B cell (primary cell): ENCODE data around the gene B9D2. TPM values are rescaled to one million over a fixed set of nuclear protein-coding genes. Genes with fewer than 3 reads are reported as not detected.

Source experiments
- ATAC-seq: fragments of 200-7000 bp; cut with Tn5 transposase; one replicate; pipeline ENCODE4 v1.10.0; 2021; ENCODE audit warnings: low read depth, mild to moderate bottlenecking, moderate number of reproducible peaks, moderate library complexity
- CTCF ChIA-PET: fragments of 350-600 bp; sonication (Branson Sonifier 250); formaldehyde crosslinking; loops from one replicate; lab custom pipeline; 2021; ENCODE audit warnings: antibody characterized with exemption, inconsistent platforms; lab: Charles Lee
- POLR2A ChIA-PET: fragments of 350-600 bp; sonication (Branson Sonifier 250); formaldehyde crosslinking; loops from one replicate; lab custom pipeline; 2021; ENCODE audit warnings: antibody characterized with exemption; lab: Charles Lee
- DNase-seq: peaks from one replicate; pipeline ENCODE4 v3.0.0; 2013
- H2AFZ ChIP-seq: 2 replicates; pipeline ENCODE4 v1.6.1; 2012; ENCODE audit warnings: mild to moderate bottlenecking, low read depth, low read length; ENCODE audit not compliant: insufficient read depth, poor library complexity, severe bottlenecking
- H3K27ac ChIP-seq, 2 donors: 1 replicate in 1 of 2; 2 replicates in 1 of 2; pipeline ENCODE4 v1.5.1; 2012 to 2013; ENCODE audit warnings: low read length in 2 of 2, mild to moderate bottlenecking in 2 of 2, moderate library complexity in 1 of 2
- H3K27me3 ChIP-seq, 4 experiments: fragments of 200-600 bp in 1 of 4; sonication (generic) in 1 of 4; replicated peaks in 1 of 4; 1 replicate in 2 of 4; 2 replicates in 2 of 4; pipeline versions ENCODE4 v1.6.1 to v1.7.0; 2013 to 2016; ENCODE audit warnings: low read length in 3 of 4, mild to moderate bottlenecking in 2 of 4, mixed read lengths in 1 of 4, moderate library complexity in 1 of 4; ENCODE audit not compliant: insufficient read depth in 4 of 4, control insufficient read depth in 3 of 4; ENCODE audit errors: control extremely low read depth in 1 of 4
- H3K36me3 ChIP-seq, 2 experiments: replicated peaks in 1 of 2; 1 replicate in 1 of 2; 2 replicates in 1 of 2; pipeline versions ENCODE4 v1.6.1 to v1.7.1; 2013; ENCODE audit warnings: low read length in 1 of 2; ENCODE audit not compliant: insufficient read depth in 2 of 2, control insufficient read depth in 1 of 2; ENCODE audit errors: control extremely low read depth in 1 of 2, extremely low read depth in 1 of 2
- H3K4me1 ChIP-seq, 2 donors: fragments of 200-600 bp in 1 of 2; sonication (generic) in 1 of 2; 1 replicate in 1 of 2; 2 replicates in 1 of 2; pipeline versions ENCODE4 v1.5.1 to v1.6.1; 2013 to 2017; ENCODE audit warnings: low read length in 2 of 2; ENCODE audit not compliant: control insufficient read depth in 2 of 2, insufficient read depth in 2 of 2
- H3K4me2 ChIP-seq: replicated peaks from 2 replicates; pipeline ENCODE3; 2012; ENCODE audit warnings: mild to moderate bottlenecking, low read depth, low read length; ENCODE audit not compliant: poor library complexity, severe bottlenecking
- H3K4me3 ChIP-seq, 5 experiments: fragments of 200-600 bp in 1 of 5; sonication (generic) in 1 of 5; 1 replicate in 3 of 5; 2 replicates in 2 of 5; pipeline versions ENCODE4 v1.5.1 to v1.7.0; 2011 to 2016; ENCODE audit warnings: low read length in 4 of 5, mild to moderate bottlenecking in 4 of 5, low read depth in 2 of 5, control low read depth in 1 of 5, moderate library complexity in 1 of 5; ENCODE audit not compliant: insufficient read depth in 1 of 5; ENCODE audit errors: control extremely low read depth in 1 of 5, extremely low read depth in 1 of 5
- H3K79me2 ChIP-seq: fragments of 200-600 bp; sonication (generic); one replicate; pipeline ENCODE4 v1.6.0; 2016; ENCODE audit warnings: low read length; ENCODE audit not compliant: control insufficient read depth, insufficient read depth
- H3K9ac ChIP-seq: fragments of 200-600 bp; sonication (generic); 2 replicates; pipeline ENCODE4 v1.6.1; 2017; ENCODE audit warnings: mild to moderate bottlenecking, low read length, moderate library complexity
- H3K9me3 ChIP-seq, 3 donors: one replicate each; pipeline versions ENCODE4 v1.6.1 to v1.7.1; 2013; ENCODE audit warnings: low read length in 2 of 3; ENCODE audit not compliant: control insufficient read depth in 2 of 3, insufficient read depth in 1 of 3; ENCODE audit errors: control extremely low read depth in 1 of 3
- H4K20me1 ChIP-seq: 2 replicates; pipeline ENCODE4 v1.6.0; 2012; ENCODE audit warnings: mild to moderate bottlenecking, low read length; ENCODE audit not compliant: insufficient read depth, control insufficient read depth, poor library complexity, severe bottlenecking
- H3K27ac Mint-ChIP-seq: one replicate; pipeline ENCODE4 v1.8.0; 2021; ENCODE audit warnings: mixed read lengths
- H3K27me3 Mint-ChIP-seq: one replicate; pipeline ENCODE4 v1.8.0; 2021; ENCODE audit warnings: mixed read lengths
- H3K4me1 Mint-ChIP-seq: one replicate; pipeline ENCODE4 v1.8.0; 2021; ENCODE audit warnings: mixed read lengths
- H3K4me3 Mint-ChIP-seq: one replicate; pipeline ENCODE4 v1.8.0; 2021; ENCODE audit warnings: mixed read lengths
- H3K9me3 Mint-ChIP-seq: one replicate; pipeline ENCODE4 v1.8.0; 2022; ENCODE audit warnings: mixed read lengths; ENCODE audit not compliant: insufficient read depth
- EZH2 ChIP-seq: IDR thresholded peaks from 2 replicates; pipeline ENCODE4 v1.6.1; 2012; ENCODE audit warnings: borderline replicate concordance, low read depth, mild to moderate bottlenecking, moderate library complexity, low read length; ENCODE audit not compliant: insufficient read depth, poor library complexity, severe bottlenecking
- WGBS: methylation state at CpG from one replicate; pipeline ENCODE4 v1.1.5; 2013; ENCODE audit warnings: missing lambda C conversion rate; ENCODE audit not compliant: insufficient coverage; 5-methylcytosine and 5-hydroxymethylcytosine counted together
- intact Hi-C: fragments of 100-400 bp; cut with micrococcal nuclease; formaldehyde crosslinking; loops from one replicate; pipeline ENCODE4 v1.10.0; 2022
- polyA plus RNA-seq: library from polyadenylated mRNA; depleted of rRNA; stranded (reverse); fragments of >200 nt; gene quantifications from 2 replicates; pipeline ENCODE4 v1.2.3, GENCODE V29; 2012
- total RNA-seq, 2 donors: library from RNA; stranded (reverse); fragments of 120-200 nt in 1 of 2; gene quantifications; 1 replicate in 1 of 2; 2 replicates in 1 of 2; pipeline versions ENCODE4 v1.2.3 to v1.2.4, GENCODE V29; 2013 to 2022
- TF ChIP-seq, protein P1 (sequence below): fragments of 200-600 bp; IDR thresholded peaks from one replicate; pipeline ENCODE4 v1.8.0; 2022; ENCODE audit warnings: antibody characterized with exemption, mild to moderate bottlenecking

Gene B9D2
- total and polyA plus RNA-seq, 2 donors (not counting 1 experiment from before 2014, with no cell fraction given) = 9.9 to 17.5 TPM

GRCh38 chr19:41359741-41360140, 4.2 kb downstream of the B9D2 start:
- Histone ChIP-seq H3K27ac (no peak overlapping the region), H3K27me3 (no peaks in the 10 kb centered on the region), H3K4me3 (no peak overlapping the region), H3K36me3 (peaks cover 0 to 3% of the 10 kb centered on the region in 2 experiments), H3K79me2 (peaks cover 27% of the 10 kb centered on the region), H3K9ac (no peak overlapping the region), H3K4me2 (no peak overlapping the region), H3K4me1 (peaks cover 10 to 14% of the 10 kb centered on the region in 2 donors), H4K20me1 (no peaks in the 10 kb centered on the region), H3K9me3 (no peaks in the 10 kb centered on the region), H2AFZ (no peak overlapping the region)
- H3K9me3 Mint-ChIP-seq = no peaks in the 10 kb centered on the region
- H3K27ac Mint-ChIP-seq = no peak overlapping the region
- DNase-seq (no peak), ATAC-seq (no peak)
- H3K27me3 Mint-ChIP-seq = no peaks in the 10 kb centered on the region
- no peak for TF ChIP-seq EZH2
- TF ChIP-seq, protein P1, sequence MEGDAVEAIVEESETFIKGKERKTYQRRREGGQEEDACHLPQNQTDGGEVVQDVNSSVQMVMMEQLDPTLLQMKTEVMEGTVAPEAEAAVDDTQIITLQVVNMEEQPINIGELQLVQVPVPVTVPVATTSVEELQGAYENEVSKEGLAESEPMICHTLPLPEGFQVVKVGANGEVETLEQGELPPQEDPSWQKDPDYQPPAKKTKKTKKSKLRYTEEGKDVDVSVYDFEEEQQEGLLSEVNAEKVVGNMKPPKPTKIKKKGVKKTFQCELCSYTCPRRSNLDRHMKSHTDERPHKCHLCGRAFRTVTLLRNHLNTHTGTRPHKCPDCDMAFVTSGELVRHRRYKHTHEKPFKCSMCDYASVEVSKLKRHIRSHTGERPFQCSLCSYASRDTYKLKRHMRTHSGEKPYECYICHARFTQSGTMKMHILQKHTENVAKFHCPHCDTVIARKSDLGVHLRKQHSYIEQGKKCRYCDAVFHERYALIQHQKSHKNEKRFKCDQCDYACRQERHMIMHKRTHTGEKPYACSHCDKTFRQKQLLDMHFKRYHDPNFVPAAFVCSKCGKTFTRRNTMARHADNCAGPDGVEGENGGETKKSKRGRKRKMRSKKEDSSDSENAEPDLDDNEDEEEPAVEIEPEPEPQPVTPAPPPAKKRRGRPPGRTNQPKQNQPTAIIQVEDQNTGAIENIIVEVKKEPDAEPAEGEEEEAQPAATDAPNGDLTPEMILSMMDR = no peak
- ChIA-PET POLR2A (no interaction called here), CTCF (interaction anchor here (0.7 to 1.0 kb wide), 2 partner anchors 155 to 210 kb away, joined by 3 to 4 read pairs; no protein-coding TSS in a partner anchor)
- H3K4me1 Mint-ChIP-seq = peaks cover 35% of the 10 kb centered on the region
- H3K4me3 Mint-ChIP-seq = no peak overlapping the region
- intact Hi-C loops = no loop called here
- WGBS = 79% methylated on average over 1 of the region's 1 CpG

GRCh38 chr19:41357746-41358145, 6.2 kb downstream of the B9D2 start:
- no peaks in the 10 kb centered on the region for H3K27me3 ChIP-seq
- H3K27ac Mint-ChIP-seq = no peak overlapping the region
- no peaks in the 10 kb centered on the region for H3K9me3 ChIP-seq
- H3K4me1 ChIP-seq = peaks cover 3 to 6% of the 10 kb centered on the region in 2 donors
- ChIA-PET POLR2A (no interaction called here), CTCF (interaction anchor here (0.5 to 7.6 kb wide), 2 partner anchors 33 to 214 kb away, joined by 3 to 130 read pairs; no protein-coding TSS in a partner anchor)
- H3K4me3 ChIP-seq = no peak overlapping the region
- peaks cover 22% of the 10 kb centered on the region for H3K4me1 Mint-ChIP-seq
- WGBS = 94% methylated on average over 9 of the region's 13 CpGs
- H4K20me1 ChIP-seq = peaks cover 9% of the 10 kb centered on the region
- no peak overlapping the region for H3K4me2 ChIP-seq
- no peak overlapping the region for H3K9ac ChIP-seq
- no peak for DNase-seq
- ATAC-seq = no peak
- H3K4me3 Mint-ChIP-seq = no peak overlapping the region
- peaks cover 24% of the 10 kb centered on the region for H3K79me2 ChIP-seq
- no peaks in the 10 kb centered on the region for H3K27me3 Mint-ChIP-seq
- peaks cover 0 to 3% of the 10 kb centered on the region in 2 experiments for H3K36me3 ChIP-seq
- no peaks in the 10 kb centered on the region for H3K9me3 Mint-ChIP-seq
- TF ChIP-seq, protein P1 = no peak
- TF ChIP-seq EZH2 = no peak
- H2AFZ ChIP-seq = no peak overlapping the region
- no peak overlapping the region for H3K27ac ChIP-seq
- intact Hi-C loops = no loop called here
